ENCODE results near the gene IFT81. TPM values are rescaled to one million over a fixed set of nuclear protein-coding genes. Genes with fewer than 3 reads are reported as not detected.

The IFT81 gene
- total and polyA plus RNA-seq, 2 of the 13 experiments (the other 11 are each of a cell fraction or from before 2014, with no cell fraction given): 4.2 to 13.0 TPM

GRCh38 chr12:110079477-110080400 lies 44.4 kb upstream of the IFT81 start (continued):
- TF ChIP-seq, protein P1, sequence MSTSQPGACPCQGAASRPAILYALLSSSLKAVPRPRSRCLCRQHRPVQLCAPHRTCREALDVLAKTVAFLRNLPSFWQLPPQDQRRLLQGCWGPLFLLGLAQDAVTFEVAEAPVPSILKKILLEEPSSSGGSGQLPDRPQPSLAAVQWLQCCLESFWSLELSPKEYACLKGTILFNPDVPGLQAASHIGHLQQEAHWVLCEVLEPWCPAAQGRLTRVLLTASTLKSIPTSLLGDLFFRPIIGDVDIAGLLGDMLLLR (CRISPR knock-in tag; IDR thresholded peaks at IDR 0.05): no peak; the same call in 1 of the 2 replicates
- TF ChIP-seq ZNF264 (CRISPR knock-in tag; IDR thresholded peaks at IDR 0.05): no peak
- no peak for TF ChIP-seq NFE2L2 (IDR thresholded peaks at IDR 0.05; ENCODE audit: low read length)
- TF ChIP-seq ZNF616 (CRISPR knock-in tag; IDR thresholded peaks at IDR 0.05; ENCODE audit: low read depth): no peak
- TF ChIP-seq ADNP (CRISPR knock-in tag; IDR thresholded peaks at IDR 0.05): no peak
- no peak; the same call in 1 of the 2 replicates for TF ChIP-seq KDM5A (IDR thresholded peaks at IDR 0.05; ENCODE audit: borderline replicate concordance, low read length)
- peak; percentile 52; the same call in 1 of the 2 replicates for TF ChIP-seq EED (CRISPR knock-in tag; IDR thresholded peaks at IDR 0.05)
- TF ChIP-seq ZKSCAN5 (CRISPR knock-in tag; IDR thresholded peaks at IDR 0.05): no peak
- no peak for TF ChIP-seq ZNF674 (CRISPR knock-in tag; IDR thresholded peaks at IDR 0.05; ENCODE audit: low read depth)
- TF ChIP-seq YY1 (IDR thresholded peaks at IDR 0.05; ENCODE audit: insufficient read depth, insufficient replicate concordance, low read depth, low read length): peak; percentile 92
- TF ChIP-seq NFKBIZ (CRISPR knock-in tag; IDR thresholded peaks at IDR 0.05): peak; percentile 65
- TF ChIP-seq, protein P2, sequence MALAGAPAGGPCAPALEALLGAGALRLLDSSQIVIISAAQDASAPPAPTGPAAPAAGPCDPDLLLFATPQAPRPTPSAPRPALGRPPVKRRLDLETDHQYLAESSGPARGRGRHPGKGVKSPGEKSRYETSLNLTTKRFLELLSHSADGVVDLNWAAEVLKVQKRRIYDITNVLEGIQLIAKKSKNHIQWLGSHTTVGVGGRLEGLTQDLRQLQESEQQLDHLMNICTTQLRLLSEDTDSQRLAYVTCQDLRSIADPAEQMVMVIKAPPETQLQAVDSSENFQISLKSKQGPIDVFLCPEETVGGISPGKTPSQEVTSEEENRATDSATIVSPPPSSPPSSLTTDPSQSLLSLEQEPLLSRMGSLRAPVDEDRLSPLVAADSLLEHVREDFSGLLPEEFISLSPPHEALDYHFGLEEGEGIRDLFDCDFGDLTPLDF (CRISPR knock-in tag; IDR thresholded peaks at IDR 0.05): 0 out of 2 replicates have a peak, but pooled peaks have one; percentile 49
- TF ChIP-seq ZNF136 (CRISPR knock-in tag; IDR thresholded peaks at IDR 0.05; ENCODE audit: low read depth): no peak
- TF ChIP-seq HNF4G (IDR thresholded peaks at IDR 0.05; ENCODE audit: borderline replicate concordance, low read depth, low read length): peak; percentile 20; the same call in 1 of the 2 replicates
- TF ChIP-seq HNF4G (CRISPR knock-in tag; IDR thresholded peaks at IDR 0.05; ENCODE audit: borderline replicate concordance, low read depth): no peak
- no peak; the same call in 1 of the 2 replicates for TF ChIP-seq HDAC1 (CRISPR knock-in tag; IDR thresholded peaks at IDR 0.05)
- 0 out of 2 replicates have a peak, but pooled peaks have one; percentile 28 for TF ChIP-seq ZNF329 (CRISPR knock-in tag; IDR thresholded peaks at IDR 0.05; ENCODE audit: low read depth)
- no peak for TF ChIP-seq ELF4 (CRISPR knock-in tag; IDR thresholded peaks at IDR 0.05; ENCODE audit: borderline replicate concordance)
- TF ChIP-seq SRSF9 (IDR thresholded peaks at IDR 0.05; ENCODE audit: borderline replicate concordance, insufficient read depth, low read depth, low read length, poor library complexity, severe bottlenecking): no peak
- TF ChIP-seq CREM (IDR thresholded peaks at IDR 0.05): peak; percentile 31; the same call in 1 of the 2 replicates
- no peak for TF ChIP-seq CREM (CRISPR knock-in tag; IDR thresholded peaks at IDR 0.05)
- peak; percentile 63; the same call in 1 of the 2 replicates for TF ChIP-seq SMYD3 (CRISPR knock-in tag; IDR thresholded peaks at IDR 0.05)
- TF ChIP-seq ISX (CRISPR knock-in tag; conservative IDR thresholded peaks at IDR 0.05): no peak
- TF ChIP-seq ZNF572 (CRISPR knock-in tag; IDR thresholded peaks at IDR 0.05): no peak
- TF ChIP-seq ZNF160 (CRISPR knock-in tag; IDR thresholded peaks at IDR 0.05): no peak
- no peak for TF ChIP-seq ZNF180 (CRISPR knock-in tag; IDR thresholded peaks at IDR 0.05; ENCODE audit: borderline replicate concordance, low read depth)
- TF ChIP-seq ZNF615 (CRISPR knock-in tag; IDR thresholded peaks at IDR 0.05; ENCODE audit: borderline replicate concordance): no peak
- TF ChIP-seq CHCHD3 (CRISPR knock-in tag; IDR thresholded peaks at IDR 0.05): 0 out of 2 replicates have a peak, but pooled peaks have one; percentile 37
- TF ChIP-seq ZKSCAN8 (CRISPR knock-in tag; IDR thresholded peaks at IDR 0.05; ENCODE audit: borderline replicate concordance): 0 out of 2 replicates have a peak, but pooled peaks have one; percentile 41
- TF ChIP-seq ZNF607 (CRISPR knock-in tag; IDR thresholded peaks at IDR 0.05; ENCODE audit: borderline replicate concordance): peak; percentile 80; the same call in 1 of the 2 replicates

Measured in HepG2 (cell line).